Activated CD8-positive, alpha-beta memory T cell treated with anti-CD3 and anti-CD28 coated beads for 36 hours (primary cell): ENCODE data around the gene RNF224. TPM values are rescaled to one million over a fixed set of nuclear protein-coding genes. Genes with fewer than 3 reads are reported as not detected.
"Not testable (repeated sequence)": the region's sequence is repeated elsewhere in the genome, so short reads cannot be mapped to it uniquely, and the experiment has no call there.

Source experiments
- CTCF ChIA-PET: fragments of 350-600 bp; sonication (Branson Sonifier 250); formaldehyde crosslinking; loops from one replicate; lab custom pipeline; 2021; ENCODE audit warnings: antibody characterized with exemption; lab: Charles Lee
- POLR2A ChIA-PET: fragments of 350-600 bp; sonication (Branson Sonifier 250); formaldehyde crosslinking; loops from one replicate; lab custom pipeline; 2021; ENCODE audit warnings: antibody characterized with exemption; lab: Charles Lee
- total RNA-seq, 2 experiments: library from RNA; stranded (reverse); gene quantifications; one replicate each; pipeline ENCODE4 v1.2.3, GENCODE V29; 2021

RNF224 gene
- total RNA-seq, 2 experiments from 2014 or later: not detected

DNA sequence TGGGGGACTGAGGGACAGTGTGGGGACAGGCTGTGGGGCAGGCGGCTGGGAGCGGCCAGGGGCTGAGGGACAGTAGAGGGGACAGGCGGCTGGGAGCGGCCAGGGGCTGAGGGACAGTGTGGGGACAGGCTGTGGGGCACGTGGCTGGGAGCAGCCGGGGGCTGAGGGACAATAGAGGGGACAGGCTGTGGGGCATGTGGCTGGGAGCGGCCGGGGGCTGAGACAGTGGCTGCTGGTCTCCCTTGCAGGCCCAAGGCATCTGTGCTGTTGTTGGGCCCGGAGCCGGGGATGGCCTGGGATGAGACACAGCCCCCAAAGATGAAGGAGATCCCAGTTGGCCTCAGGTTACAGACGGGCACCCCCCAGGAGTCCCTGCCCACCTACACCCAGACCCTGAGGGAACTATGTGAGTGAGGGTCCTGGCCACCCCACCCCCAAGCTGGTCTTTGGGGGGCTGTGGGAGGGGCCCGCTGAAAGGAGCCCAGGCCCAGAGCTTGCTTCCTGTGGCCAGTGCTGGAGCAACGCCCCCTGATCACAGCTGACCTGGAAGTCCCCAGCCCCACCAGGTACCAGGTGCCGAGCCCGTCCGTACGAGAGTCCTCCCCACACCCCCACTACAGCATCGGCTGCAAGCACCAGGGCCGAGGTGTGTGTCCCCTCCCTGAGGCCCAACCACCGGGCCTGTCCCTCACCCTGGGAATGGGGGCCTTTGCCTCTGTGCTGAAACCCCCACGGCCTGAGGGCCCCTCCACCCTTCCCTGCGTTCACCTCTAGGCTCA, 24.4 kb downstream of the RNF224 start:
- CTCF ChIA-PET: interaction anchor here (1.7 kb wide), 1 partner anchor 15 kb away, joined by 5 read pairs; no protein-coding TSS in a partner anchor
- POLR2A ChIA-PET: no interaction called here

DNA sequence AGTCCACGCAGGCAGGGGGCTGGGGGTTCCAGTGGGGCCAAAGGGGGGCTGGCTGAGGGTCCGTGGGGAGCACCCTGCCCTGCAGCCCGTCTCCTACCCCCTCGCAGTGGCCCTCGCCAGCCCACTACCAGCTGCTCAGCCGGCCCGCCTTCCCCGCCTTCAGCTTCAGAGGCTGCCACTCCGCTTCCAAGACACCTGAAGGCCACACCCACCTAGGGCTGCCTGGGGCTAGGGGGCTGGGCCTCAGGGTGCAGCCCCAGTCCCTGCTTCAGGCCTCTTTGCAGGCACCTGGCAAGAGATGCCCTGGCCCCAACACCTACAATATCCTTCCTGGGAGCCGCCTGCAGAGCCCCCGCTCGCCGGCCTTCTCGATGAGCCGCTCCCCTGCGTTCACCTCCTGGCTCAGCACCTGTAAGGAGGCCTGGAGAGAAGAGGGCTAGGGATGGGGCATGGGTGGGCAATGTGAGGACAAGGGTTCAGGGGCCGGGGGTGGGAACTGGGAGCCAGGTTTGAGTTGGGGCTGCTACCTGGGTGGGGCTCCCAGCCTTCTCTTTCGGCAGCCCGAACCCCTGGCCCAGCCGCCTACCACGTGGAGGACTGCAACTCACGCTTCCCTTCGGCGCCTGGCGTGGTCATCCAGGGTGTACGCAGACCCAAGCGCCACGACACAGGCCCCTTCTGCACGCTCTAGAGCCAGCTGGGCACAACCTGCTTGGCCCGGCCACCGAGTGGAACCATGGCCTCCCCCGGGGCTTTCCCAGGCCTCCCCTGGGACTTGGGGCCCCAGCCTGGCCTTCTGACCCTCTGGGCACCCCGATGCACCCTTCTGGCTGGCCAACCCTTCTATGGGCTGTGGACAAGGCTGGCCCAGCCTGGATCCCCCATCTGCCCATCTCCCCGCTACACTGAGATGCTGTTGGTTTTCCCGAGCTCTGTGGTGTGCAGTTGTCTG, 25.5 kb downstream of the RNF224 start:
- ChIA-PET CTCF (interaction anchor here (0.9 to 1.2 kb wide), 2 partner anchors 18 to 224 kb away, joined by 3 read pairs; partner anchors contain the start of gene ABCA2), POLR2A (interaction anchor here (1.4 to 4.4 kb wide), 2 partner anchors 11 to 31 kb away, joined by 4 to 60 read pairs; partner anchors contain the start of genes RNF208 and TUBB4B)

- ChIA-PET POLR2A (interaction anchor here (0.5 to 4.4 kb wide), 6 partner anchors 12 to 65 kb away, joined by 3 to 60 read pairs (median 4); partner anchors contain the start of genes RNF208, TOR4A and TUBB4B), CTCF (interaction anchor here (0.9 to 1.8 kb wide), 5 partner anchors 13 to 225 kb away, joined by 3 to 16 read pairs (median 3); partner anchors contain the start of genes ABCA2 and TUBB4B)
Measured at GRCh38 chr9:137253717-137254623, 26.7 kb downstream of the RNF224 start.

GRCh38 chr9:137254624-137255447, 27.5 kb downstream of the RNF224 start, which contains the start of gene NELFB:
Gene NELFB, plus strand, starts transcription at chr9:137255327.
- POLR2A ChIA-PET: interaction anchor here (0.5 to 4.4 kb wide), 7 partner anchors 13 to 296 kb away, joined by 3 to 60 read pairs (median 4); partner anchors contain the start of genes RNF208, TOR4A and TUBB4B
- CTCF ChIA-PET: interaction anchor here (0.6 to 1.8 kb wide), 4 partner anchors 14 to 137 kb away, joined by 3 to 16 read pairs (median 6); partner anchors contain the start of gene TUBB4B

DNA sequence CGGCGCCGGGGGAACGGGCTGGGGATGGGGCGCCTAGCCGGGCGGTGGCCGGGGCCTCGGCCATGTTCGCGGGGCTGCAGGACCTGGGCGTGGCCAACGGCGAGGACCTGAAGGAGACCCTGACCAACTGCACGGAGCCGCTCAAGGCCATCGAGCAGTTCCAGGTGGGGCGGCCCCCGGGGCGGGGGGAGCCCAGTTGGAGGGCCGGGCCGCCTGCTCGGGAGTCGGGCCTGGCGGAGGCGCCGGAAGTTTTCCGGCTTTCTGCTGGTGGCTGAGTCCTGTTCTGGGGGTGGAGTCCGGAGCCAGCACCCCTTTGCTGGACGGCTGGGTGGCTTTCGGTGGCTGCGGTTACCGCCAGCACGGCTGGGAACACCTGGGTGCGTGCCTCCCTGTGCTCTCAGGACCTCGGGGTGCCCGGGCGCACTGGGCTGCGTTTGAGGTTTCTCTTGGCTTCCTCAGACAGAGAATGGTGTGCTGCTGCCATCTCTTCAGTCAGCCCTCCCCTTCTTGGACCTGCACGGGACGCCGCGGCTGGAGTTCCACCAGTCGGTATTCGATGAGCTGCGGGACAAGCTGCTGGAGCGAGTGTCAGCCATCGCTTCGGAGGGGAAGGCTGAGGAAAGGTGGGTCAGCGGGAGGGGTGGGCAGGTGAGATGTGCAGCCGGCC, 28.3 kb downstream of the RNF224 start:
- ChIA-PET POLR2A (interaction anchor here (0.6 to 4.4 kb wide), 2 partner anchors 13 to 295 kb away, joined by 6 to 60 read pairs; partner anchors contain the start of gene TUBB4B), CTCF (interaction anchor here (0.6 to 1.8 kb wide), 4 partner anchors 15 to 138 kb away, joined by 3 to 16 read pairs (median 6); partner anchors contain the start of gene TUBB4B)

DNA sequence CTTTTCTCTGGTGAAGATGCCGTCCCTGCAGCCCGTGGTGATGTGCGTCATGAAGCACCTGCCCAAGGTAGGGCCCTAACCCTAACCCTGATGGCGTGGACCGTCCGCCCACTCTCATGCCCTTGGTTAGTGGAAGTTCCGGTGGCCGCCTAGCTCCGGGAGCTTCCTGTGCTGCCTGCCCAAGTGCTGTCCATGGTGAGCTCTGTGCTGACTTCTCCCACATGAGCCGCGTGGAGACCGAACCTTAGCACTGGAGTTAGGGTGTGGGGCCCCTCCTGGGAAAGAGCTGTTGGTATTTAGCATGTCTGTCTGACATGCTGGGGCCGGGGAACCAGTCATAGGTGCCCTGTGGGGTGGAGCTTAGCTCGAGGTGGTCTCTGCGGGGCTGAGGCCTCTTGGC, 29.1 kb downstream of the RNF224 start:
- ChIA-PET POLR2A (interaction anchor here (0.5 to 4.4 kb wide), 2 partner anchors 14 to 186 kb away, joined by 4 to 60 read pairs; partner anchors contain the start of genes SAPCD2 and TUBB4B), CTCF (interaction anchor here (1.1 kb wide), 1 partner anchor 34 kb away, joined by 3 read pairs; the partner anchor contains the start of gene RNF208)

GRCh38 chr9:137256856-137257255, 29.6 kb downstream of the RNF224 start:
- ChIA-PET CTCF (interaction anchor here (1.1 kb wide), 1 partner anchor 34 kb away, joined by 3 read pairs; the partner anchor contains the start of gene RNF208), POLR2A (interaction anchor here (0.6 to 4.4 kb wide), 2 partner anchors 15 to 20 kb away, joined by 3 to 60 read pairs; partner anchors contain the start of genes TOR4A and TUBB4B)

DNA sequence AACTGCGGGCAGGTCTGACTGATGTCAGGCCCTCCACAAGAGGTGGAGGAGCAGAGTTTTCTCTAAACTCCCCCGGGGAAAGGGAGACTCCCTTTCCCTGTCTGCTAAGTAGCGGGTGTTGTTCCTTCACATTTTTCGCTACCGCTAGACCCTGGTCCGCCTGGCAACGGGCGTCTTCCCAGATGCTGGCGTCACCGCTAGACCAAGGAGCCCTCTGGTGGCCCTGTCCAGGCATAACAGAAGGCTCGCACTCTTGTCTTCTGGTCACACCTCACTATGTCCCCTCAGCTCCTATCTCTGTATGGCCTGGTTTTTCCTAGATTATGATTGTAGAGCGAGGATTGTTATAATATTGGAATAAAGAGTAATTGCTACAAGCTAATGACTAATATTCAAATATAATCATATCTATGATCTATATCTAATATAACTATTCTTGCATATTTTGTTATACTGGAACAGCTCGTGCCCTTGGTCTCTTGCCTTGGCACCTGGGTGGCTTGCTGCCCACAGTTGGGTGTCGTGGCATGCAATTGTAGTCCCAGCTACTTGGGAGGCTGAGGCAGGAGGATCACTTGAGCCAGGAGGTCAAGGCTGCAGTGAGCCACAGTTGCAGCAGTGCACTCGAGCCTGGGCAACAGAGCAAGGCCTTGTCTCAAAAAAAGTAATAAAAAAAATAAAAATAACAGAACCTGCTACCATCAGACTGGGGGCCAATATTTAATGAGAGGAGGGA, 35.0 kb downstream of the RNF224 start:
- CTCF ChIA-PET, POLR2A ChIA-PET: not testable (repeated sequence)

GRCh38 chr9:137262909-137263285, 35.6 kb downstream of the RNF224 start:
- CTCF ChIA-PET: no interaction called here
- POLR2A ChIA-PET: no interaction called here

- CTCF ChIA-PET: interaction anchor here (3.1 kb wide), 1 partner anchor 27 kb away, joined by 9 read pairs; no protein-coding TSS in a partner anchor
- POLR2A ChIA-PET: no interaction called here
Measured at GRCh38 chr9:137263506-137263905, 36.2 kb downstream of the RNF224 start.

DNA sequence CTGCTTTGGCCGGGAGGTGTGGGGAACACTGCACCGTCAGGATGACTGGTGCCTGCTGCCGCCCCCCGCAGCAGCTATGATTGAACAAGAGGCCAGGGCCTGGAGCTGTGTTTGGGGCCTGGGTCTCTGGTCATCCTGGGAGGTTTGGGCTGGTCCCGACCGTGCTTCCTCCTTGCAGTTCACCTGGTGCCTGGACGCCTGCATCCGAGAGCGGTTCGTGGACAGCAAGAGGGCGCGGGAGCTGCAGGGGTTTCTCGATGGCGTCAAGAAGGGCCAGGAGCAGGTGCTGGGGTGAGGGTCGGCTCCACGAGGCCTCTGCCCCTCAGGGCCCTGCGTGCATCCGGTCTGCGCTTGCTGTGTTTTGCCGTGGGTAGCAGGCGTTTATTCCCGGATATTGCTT, 36.8 kb downstream of the RNF224 start:
- ChIA-PET POLR2A (interaction anchor here (0.9 kb wide), 1 partner anchor 134 kb away, joined by 3 read pairs; no protein-coding TSS in a partner anchor), CTCF (interaction anchor here (0.7 to 3.1 kb wide), 2 partner anchors 22 to 28 kb away, joined by 3 to 9 read pairs; no protein-coding TSS in a partner anchor)

DNA sequence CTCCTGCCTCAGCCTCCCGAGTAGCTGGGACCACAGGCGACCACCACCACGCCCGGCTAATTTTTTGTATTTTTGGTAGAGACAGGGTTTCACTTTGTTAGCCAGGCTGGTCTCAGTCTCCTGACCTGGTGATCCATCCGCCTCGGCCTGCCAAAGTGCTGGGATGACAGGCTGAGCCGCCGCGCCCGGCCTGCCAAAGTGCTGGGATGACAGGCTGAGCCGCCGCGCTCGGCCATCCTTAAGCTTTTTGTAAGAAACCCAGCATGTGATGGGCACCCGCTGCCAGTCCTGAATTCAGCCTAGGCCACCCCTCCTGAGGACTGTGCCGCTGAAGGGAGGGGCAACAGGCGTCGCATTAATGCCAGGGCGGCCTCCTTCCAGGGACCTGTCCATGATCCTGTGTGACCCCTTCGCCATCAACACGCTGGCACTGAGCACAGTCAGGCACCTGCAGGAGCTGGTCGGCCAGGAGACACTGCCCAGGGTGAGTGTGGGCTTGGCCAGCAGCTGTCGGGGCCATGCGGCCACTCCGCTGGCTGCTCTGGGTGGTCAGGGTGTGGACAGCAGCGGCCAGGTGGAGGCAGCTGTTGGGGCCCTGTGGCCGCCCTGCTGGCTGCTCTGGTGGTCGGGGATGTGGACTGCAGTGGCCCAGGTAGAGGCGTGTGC, 38.3 kb downstream of the RNF224 start:
- CTCF ChIA-PET: interaction anchor here (3.1 kb wide), 1 partner anchor 29 kb away, joined by 9 read pairs; no protein-coding TSS in a partner anchor
- POLR2A ChIA-PET: interaction anchor here (0.6 kb wide), 1 partner anchor 179 kb away, joined by 4 read pairs; no protein-coding TSS in a partner anchor

- CTCF ChIA-PET: interaction anchor here (3.1 kb wide), 1 partner anchor 30 kb away, joined by 9 read pairs; no protein-coding TSS in a partner anchor
Measured at GRCh38 chr9:137266162-137266527, 38.8 kb downstream of the RNF224 start.

DNA sequence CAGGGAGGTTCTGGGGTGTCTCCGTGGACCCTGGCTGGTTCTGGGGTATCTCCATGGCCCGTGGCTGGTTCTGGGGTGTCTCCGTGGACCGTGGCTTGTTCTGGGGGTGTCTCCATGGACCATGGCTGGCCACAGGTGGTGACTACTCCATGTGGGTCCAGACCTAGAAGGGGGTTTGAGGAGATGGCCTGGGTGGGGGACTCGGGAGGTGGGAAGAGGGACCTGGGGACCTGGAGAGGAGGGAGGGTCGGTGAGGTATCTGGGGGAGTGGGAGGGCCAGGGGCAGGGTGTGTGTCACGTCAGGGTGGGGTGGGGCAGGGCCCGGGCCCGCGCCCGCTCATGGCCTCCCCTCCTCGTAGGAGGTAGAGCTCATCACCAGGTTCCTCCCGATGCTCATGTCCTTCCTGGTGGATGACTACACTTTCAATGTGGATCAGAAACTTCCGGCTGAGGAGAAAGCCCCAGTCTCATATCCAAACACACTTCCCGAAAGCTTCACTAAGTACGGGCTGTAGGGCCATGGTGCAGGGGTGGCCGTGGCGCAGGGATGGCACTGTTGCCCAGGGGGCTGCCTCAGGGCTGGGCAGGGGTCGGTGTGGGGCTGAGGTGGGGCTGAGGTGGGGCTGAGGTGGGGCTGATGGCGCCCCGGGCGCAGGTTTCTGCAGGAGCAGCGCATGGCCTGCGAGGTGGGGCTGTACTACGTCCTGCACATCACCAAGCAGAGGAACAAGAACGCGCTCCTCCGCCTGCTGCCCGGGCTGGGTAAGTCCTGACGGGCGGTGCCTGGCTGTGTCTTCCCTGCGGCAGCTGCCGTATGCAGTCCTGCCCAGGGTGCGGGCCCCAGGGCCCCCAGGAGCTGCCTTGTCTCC, 39.5 kb downstream of the RNF224 start:
- ChIA-PET CTCF (no interaction called here), POLR2A (no interaction called here)

More at GRCh38 chr9:137266162-137266527, 38.8 kb downstream of the RNF224 start:
- POLR2A ChIA-PET: no interaction called here
